ENCODE results near the gene KCNC4.

The KCNC4 gene

GRCh38 chr1:110212169-110213142, 2.3 kb downstream of the KCNC4 start:
- DNase-seq, result no peak

- DNase-seq, result no peak
Measured at GRCh38 chr1:110213143-110213540, 3.0 kb downstream of the KCNC4 start.

- DNase-seq, result no peak
Measured at GRCh38 chr1:110214454-110215404, 4.6 kb downstream of the KCNC4 start.

DNA sequence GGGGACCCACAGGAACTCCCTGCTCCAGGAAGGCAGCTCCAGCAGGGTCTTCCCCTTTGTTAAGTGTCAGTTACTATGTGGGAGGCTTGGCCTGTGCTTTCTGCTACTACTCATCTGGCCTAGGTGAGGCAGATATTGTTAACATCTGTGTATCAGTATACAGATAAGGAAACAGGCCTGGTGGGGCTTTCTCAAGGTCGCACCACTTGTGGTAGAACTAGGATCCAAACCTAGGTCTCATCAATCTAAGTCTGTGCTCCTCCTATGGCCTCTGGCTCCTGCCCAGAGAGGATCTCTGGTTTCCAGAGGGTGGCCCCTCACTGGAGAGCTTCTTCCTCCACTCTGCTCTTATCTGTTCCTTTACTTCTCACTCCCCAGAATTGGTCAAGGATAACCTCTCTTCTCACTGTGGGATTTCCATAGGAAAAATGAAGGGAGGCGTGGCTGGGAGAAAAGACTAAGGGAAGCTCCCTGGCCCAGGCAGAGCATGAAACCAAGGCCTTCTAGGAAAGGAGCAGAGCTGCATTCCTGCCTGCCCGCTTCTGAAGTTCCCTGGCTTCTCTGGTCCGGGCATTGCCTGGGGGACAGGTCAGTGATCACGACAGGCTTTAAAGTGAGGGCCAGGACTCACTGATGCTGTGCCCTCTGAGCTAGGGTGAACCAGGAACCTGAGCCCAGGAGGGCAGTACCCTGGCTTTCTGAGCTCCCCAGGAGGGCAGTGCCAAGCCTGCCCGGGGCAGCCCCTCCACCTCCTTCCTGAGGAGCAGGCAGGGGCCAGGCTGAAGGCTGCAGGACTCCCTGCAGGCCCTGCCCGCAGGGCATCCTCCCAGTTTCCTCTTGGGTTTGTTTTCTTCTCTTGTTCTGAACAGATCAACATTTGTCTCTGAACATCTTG, 5.8 kb downstream of the KCNC4 start:
- no peak for DNase-seq

GRCh38 chr1:110216844-110217444, 6.8 kb downstream of the KCNC4 start:
- DNase-seq, result no peak

DNA sequence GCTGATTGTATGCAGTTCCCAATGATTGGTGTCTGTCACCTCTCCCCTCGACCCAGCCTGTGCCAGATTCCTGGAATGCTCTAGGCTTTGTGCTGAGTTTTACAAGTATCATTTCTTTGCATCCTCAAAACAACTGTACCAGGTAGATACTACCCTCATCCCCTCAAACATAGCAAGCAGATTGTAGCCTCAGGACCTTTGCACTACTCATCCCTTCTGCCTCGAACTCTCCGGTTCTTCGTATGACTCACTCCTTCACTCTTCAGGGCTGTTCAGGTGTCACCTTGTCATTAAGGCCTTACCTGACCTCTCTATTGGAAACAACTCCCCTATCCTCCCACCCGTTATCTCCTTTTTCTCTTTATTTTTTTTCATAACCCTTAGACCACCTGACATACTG, 8.0 kb downstream of the KCNC4 start:
- no peak for DNase-seq

DNA sequence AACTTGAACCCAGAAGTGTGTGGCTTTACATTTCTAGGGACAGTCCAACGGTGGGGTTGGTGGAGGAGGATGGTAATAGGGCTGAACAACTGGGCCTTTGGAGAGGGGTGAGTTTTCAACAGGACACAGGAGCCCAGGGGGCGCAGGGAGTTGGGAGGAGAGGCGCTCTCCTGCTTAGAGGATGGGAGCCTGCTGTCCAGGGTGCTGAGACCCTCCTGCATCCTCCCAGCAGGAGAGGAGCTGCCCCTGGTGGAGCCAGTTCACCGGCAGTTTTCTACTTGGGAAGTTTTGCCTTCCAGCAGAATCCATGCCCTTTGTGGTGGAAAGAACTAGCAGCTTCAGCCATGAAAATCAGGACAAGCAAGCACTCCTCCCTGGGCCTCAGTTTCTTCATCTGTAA, 8.6 kb downstream of the KCNC4 start:
- no peak for DNase-seq

DNA sequence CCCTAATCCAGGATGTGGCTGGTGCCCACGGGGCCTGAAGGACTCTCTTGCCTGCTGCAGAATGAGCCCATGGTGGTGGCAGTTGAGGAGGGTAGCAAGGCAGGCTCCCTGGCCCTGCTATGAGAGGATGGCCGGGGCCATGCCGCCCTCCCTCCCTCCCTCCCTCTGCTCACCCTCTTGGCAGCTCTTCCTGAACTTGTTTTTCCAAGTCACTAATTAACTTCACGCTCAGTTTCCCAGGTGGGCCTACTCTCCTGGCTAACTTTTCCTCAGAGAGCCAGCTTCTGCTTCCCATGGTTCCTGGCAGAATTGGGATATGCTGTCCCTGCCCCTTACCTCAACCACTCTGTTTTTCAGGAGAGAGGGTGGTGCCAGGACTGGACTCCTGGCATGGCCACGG, 10.2 kb downstream of the KCNC4 start:
- no peak for DNase-seq

- DNase-seq, result no peak
Measured at GRCh38 chr1:110221119-110221518, 11.0 kb downstream of the KCNC4 start.

DNA sequence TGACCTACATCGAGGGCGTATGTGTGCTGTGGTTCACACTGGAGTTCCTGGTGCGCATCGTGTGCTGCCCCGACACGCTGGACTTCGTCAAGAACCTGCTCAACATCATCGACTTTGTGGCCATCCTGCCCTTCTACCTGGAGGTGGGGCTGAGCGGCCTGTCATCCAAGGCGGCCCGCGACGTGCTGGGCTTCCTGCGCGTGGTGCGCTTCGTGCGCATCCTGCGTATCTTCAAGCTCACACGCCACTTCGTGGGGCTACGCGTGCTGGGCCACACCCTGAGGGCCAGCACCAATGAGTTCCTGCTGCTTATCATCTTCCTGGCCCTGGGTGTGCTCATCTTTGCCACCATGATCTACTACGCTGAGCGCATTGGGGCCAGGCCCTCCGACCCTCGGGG, 13.0 kb downstream of the KCNC4 start:
- no peak for DNase-seq

DNA sequence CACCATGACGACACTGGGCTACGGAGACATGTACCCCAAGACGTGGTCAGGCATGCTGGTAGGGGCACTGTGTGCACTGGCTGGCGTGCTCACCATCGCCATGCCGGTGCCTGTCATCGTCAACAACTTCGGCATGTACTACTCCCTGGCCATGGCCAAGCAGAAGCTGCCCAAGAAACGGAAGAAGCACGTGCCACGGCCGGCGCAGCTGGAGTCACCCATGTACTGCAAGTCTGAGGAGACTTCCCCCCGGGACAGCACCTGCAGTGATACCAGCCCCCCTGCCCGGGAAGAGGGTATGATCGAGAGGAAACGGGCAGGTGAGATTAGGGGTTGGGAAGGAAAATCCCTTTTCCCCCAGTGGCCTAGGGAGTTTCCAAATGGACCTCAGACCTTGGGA, 13.5 kb downstream of the KCNC4 start:
- no peak for DNase-seq

DNA sequence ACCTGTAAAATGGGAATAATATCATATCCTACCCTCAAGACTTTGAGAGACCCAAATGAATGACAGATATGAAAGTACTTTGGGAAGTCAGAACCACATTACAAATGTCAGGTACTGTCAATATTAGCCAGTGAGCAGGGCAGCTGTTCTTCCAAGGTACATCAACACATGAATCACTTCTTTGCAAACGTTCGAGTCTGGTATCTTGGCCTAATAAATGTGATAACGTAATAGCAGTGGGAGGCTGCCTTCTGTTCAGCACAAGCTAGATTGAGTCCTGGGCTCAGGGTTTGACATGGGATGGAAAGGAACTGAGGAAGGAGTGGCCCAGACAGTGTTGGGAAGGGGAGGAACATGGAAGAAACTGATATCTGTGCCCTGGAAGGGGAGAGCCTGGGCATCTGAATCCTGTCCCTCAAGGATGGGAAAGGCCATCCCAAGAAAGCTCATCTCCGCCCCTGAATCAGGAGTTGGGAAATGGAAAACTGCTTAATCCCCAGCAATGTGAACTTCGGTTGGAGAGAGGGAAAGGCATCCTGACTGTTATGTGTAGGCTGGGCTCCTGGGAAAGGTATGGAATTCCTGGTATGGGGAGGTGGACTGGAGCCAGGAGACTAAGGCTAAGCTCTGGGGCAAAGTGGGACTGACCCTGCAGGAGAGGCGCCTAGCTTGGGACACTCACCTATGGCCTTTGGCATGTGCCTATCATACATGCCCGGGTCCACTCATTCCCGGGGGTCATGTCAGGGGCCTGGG, 14.3 kb downstream of the KCNC4 start:
- no peak for DNase-seq

- no peak for DNase-seq
Measured at GRCh38 chr1:110225212-110225611, 15.1 kb downstream of the KCNC4 start.

- no peak for DNase-seq
Measured at GRCh38 chr1:110225756-110226404, 15.8 kb downstream of the KCNC4 start.

GRCh38 chr1:110227774-110228173, 17.7 kb downstream of the KCNC4 start:
- no peak for DNase-seq

DNA sequence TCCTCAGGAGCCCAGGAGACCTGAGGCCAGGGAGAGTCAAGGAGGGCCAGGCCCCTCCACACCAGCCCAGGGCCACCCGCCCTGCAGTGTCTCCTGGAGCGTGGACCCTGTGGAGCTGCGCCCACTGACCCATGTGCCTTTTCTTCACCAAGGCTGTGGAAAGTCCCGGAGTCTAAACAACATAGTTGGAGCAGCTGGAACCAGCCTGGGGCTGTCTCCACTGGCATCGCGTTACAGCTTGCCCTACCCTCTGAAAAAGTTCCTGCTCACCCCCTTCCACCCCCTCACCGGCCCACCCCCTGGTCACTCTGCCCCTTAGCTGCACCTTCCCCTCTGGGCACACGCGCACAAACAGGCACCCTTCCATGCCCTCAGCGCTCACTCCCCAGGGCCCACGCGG, 18.3 kb downstream of the KCNC4 start:
- no peak for DNase-seq

GRCh38 chr1:110228869-110229268, 18.8 kb downstream of the KCNC4 start:
- no peak for DNase-seq

- no peak for DNase-seq
Measured at GRCh38 chr1:110229348-110230001, 19.4 kb downstream of the KCNC4 start.

- DNase-seq, result no peak
Measured at GRCh38 chr1:110230381-110231199, 20.5 kb downstream of the KCNC4 start.

Data from stimulated activated CD4-positive, alpha-beta T cell treated with anti-CD3 and anti-CD28 coated beads, Interleukin-15, amount 100 ng/mL, for 24 hours (primary cell).